H1 (cell line): ENCODE measurements around the gene CST1. TPM values are rescaled to one million over a fixed set of nuclear protein-coding genes. Genes with fewer than 3 reads are reported as not detected.
"Not testable (repeated sequence)": the region's sequence is repeated elsewhere in the genome, so short reads cannot be mapped to it uniquely, and the experiment has no call there.

Experiments used
- CTCF ChIA-PET: fragments of 300-600 bp; sonication (Branson Sonifier 250); formaldehyde crosslinking; loops from one replicate; lab custom pipeline; 2021; ENCODE audit not compliant: partially characterized antibody; lab: Charles Lee
- POLR2A ChIA-PET: fragments of 300-600 bp; sonication (Branson Sonifier 250); formaldehyde crosslinking; loops from one replicate; lab custom pipeline; 2021; ENCODE audit warnings: inconsistent platforms; ENCODE audit not compliant: partially characterized antibody; lab: Charles Lee
- DNase-seq, 2 experiments: peaks; one replicate each; pipeline versions ENCODE4 v3.0.0 to v3.0.0-alpha.2; 2010 to 2022; ENCODE audit warnings: low spot score in 2 of 2, low read depth in 1 of 2, mixed read lengths in 1 of 2
- FAIRE-seq: peaks from 2 replicates; lab custom pipeline; 2011; peaks lifted over from hg19 to GRCh38; lab: Jason Lieb, UNC
- H2AFZ ChIP-seq: 2 replicates; pipeline ENCODE4 v1.8.1; 2012; ENCODE audit warnings: low read length, inconsistent platforms
- H2AK5ac ChIP-seq: 2 replicates; pipeline ENCODE4 v1.6.1; 2013; ENCODE audit warnings: low read depth, low read length
- H2BK120ac ChIP-seq: replicated peaks from 2 replicates; pipeline ENCODE3; 2013; ENCODE audit warnings: low read depth, low read length, inconsistent platforms
- H2BK12ac ChIP-seq: 2 replicates; pipeline ENCODE4 v1.6.1; 2013; ENCODE audit warnings: low read depth, low read length
- H2BK15ac ChIP-seq: 2 replicates; pipeline ENCODE4 v1.6.1; 2013; ENCODE audit warnings: low read length
- H2BK20ac ChIP-seq: 2 replicates; pipeline ENCODE4 v1.6.1; 2013; ENCODE audit warnings: low read length
- H2BK5ac ChIP-seq: 2 replicates; pipeline ENCODE4 v1.6.1; 2013; ENCODE audit warnings: low read depth, low read length
- H3K14ac ChIP-seq: 2 replicates; pipeline ENCODE4 v1.6.1; 2013; ENCODE audit warnings: inconsistent platforms; ENCODE audit not compliant: insufficient read length
- H3K18ac ChIP-seq: 2 replicates; pipeline ENCODE4 v1.6.1; 2013; ENCODE audit warnings: low read length; ENCODE audit errors: extremely low read depth
- H3K23ac ChIP-seq: 2 replicates; pipeline ENCODE4 v1.6.1; 2013; ENCODE audit warnings: inconsistent platforms; ENCODE audit not compliant: insufficient read length
- H3K23me2 ChIP-seq: 2 replicates; pipeline ENCODE4 v1.6.1; 2013; ENCODE audit warnings: low read depth, low read length
- H3K27ac ChIP-seq: 2 replicates; pipeline ENCODE4 v1.6.1; 2011; ENCODE audit warnings: low read depth, low read length, inconsistent platforms
- H3K27me3 ChIP-seq, 4 experiments: replicated peaks in 1 of 4; 1 replicate in 1 of 4; 2 replicates in 3 of 4; pipeline versions ENCODE4 v1.6.1 to v1.8.1; 2011 to 2013; ENCODE audit warnings: low read length in 3 of 4, mild to moderate bottlenecking in 3 of 4, inconsistent platforms in 2 of 4, mixed read lengths in 2 of 4, moderate library complexity in 1 of 4; ENCODE audit not compliant: control insufficient read depth in 3 of 4, insufficient read depth in 3 of 4; ENCODE audit errors: extremely low read depth in 1 of 4
- H3K36me3 ChIP-seq, 4 experiments: 2 replicates each; pipeline versions ENCODE4 v1.6.1 to v1.8.1; 2011 to 2013; ENCODE audit warnings: mild to moderate bottlenecking in 4 of 4, low read length in 3 of 4, moderate library complexity in 2 of 4, control low read depth in 1 of 4, inconsistent platforms in 1 of 4; ENCODE audit not compliant: insufficient read depth in 4 of 4, control insufficient read depth in 2 of 4
- H3K4ac ChIP-seq: replicated peaks from 2 replicates; pipeline ENCODE3; 2013; ENCODE audit warnings: low read length, low read depth, mixed read lengths, inconsistent platforms; ENCODE audit not compliant: insufficient read length
- H3K4me1 ChIP-seq, 4 experiments: replicated peaks in 1 of 4; 1 replicate in 1 of 4; 2 replicates in 3 of 4; pipeline versions ENCODE4 v1.6.1 to v1.8.1; 2011 to 2013; ENCODE audit warnings: low read length in 3 of 4, inconsistent platforms in 2 of 4, mixed read lengths in 1 of 4; ENCODE audit not compliant: insufficient read depth in 4 of 4, control insufficient read depth in 3 of 4
- H3K4me2 ChIP-seq, 2 experiments: 2 replicates each; pipeline versions ENCODE4 v1.6.1 to v1.8.1; 2011 to 2013; ENCODE audit warnings: low read depth in 2 of 2, low read length in 2 of 2, control low read depth in 1 of 2, inconsistent platforms in 1 of 2, mild to moderate bottlenecking in 1 of 2; ENCODE audit not compliant: insufficient read depth in 1 of 2
- H3K4me3 ChIP-seq, 4 experiments: fragments of 200-600, 300-600 bp in 1 of 4; sonication (generic), shearing (Covaris generic), sonication (Bioruptor Twin) in 1 of 4; 2 replicates each; pipeline versions ENCODE4 v1.5.1 to v1.8.1; 2011 to 2016; ENCODE audit warnings: low read length in 4 of 4, low read depth in 3 of 4, control low read depth in 2 of 4, inconsistent platforms in 2 of 4, mild to moderate bottlenecking in 2 of 4, mixed read lengths in 1 of 4, moderate library complexity in 1 of 4; ENCODE audit not compliant: insufficient read depth in 2 of 4; ENCODE audit errors: extremely low read depth in 1 of 4
- H3K56ac ChIP-seq: replicated peaks from 2 replicates; pipeline ENCODE3; 2013; ENCODE audit warnings: low read depth, mild to moderate bottlenecking, mixed read lengths, low read length, inconsistent platforms; ENCODE audit not compliant: insufficient read length
- H3K79me1 ChIP-seq: 2 replicates; pipeline ENCODE4 v1.6.1; 2013; ENCODE audit warnings: low read depth, low read length, control low read depth
- H3K79me2 ChIP-seq, 2 experiments: 2 replicates each; pipeline versions ENCODE4 v1.6.1 to v1.8.1; 2012 to 2013; ENCODE audit warnings: low read length in 2 of 2, mild to moderate bottlenecking in 2 of 2, inconsistent platforms in 1 of 2; ENCODE audit not compliant: insufficient read depth in 2 of 2, control insufficient read depth in 1 of 2
- H3K9ac ChIP-seq, 4 experiments: replicated peaks in 1 of 4; 1 replicate in 1 of 4; 2 replicates in 3 of 4; pipeline versions ENCODE4 v1.6.1 to v1.8.1; 2011 to 2013; ENCODE audit warnings: low read depth in 3 of 4, low read length in 3 of 4, control low read depth in 2 of 4, mild to moderate bottlenecking in 2 of 4, moderate library complexity in 2 of 4, inconsistent platforms in 1 of 4; ENCODE audit errors: extremely low read depth in 1 of 4
- H3K9me3 ChIP-seq, 2 experiments: 2 replicates each; pipeline versions ENCODE4 v1.6.1 to v1.8.1; 2012 to 2013; ENCODE audit warnings: mild to moderate bottlenecking in 2 of 2, moderate library complexity in 2 of 2, control low read depth in 1 of 2, inconsistent platforms in 1 of 2, low read depth in 1 of 2, low read length in 1 of 2, mixed read lengths in 1 of 2; ENCODE audit not compliant: insufficient read depth in 2 of 2
- H4K20me1 ChIP-seq, 2 experiments: replicated peaks in 1 of 2; 2 replicates each; pipeline versions ENCODE3 to v1.8.1; 2011 to 2013; ENCODE audit warnings: inconsistent platforms in 2 of 2, low read length in 2 of 2, mild to moderate bottlenecking in 1 of 2; ENCODE audit not compliant: insufficient read depth in 2 of 2, control insufficient read depth in 1 of 2
- H4K5ac ChIP-seq: 2 replicates; pipeline ENCODE4 v1.6.1; 2013; ENCODE audit warnings: low read length, low read depth, mixed read lengths, inconsistent platforms; ENCODE audit not compliant: insufficient read length
- H4K8ac ChIP-seq: 2 replicates; pipeline ENCODE4 v1.8.0; 2013; ENCODE audit warnings: mild to moderate bottlenecking, moderate library complexity, low read length, inconsistent platforms; ENCODE audit not compliant: insufficient read depth; ENCODE audit errors: extremely low read depth
- H4K91ac ChIP-seq: replicated peaks from 2 replicates; pipeline ENCODE3; 2013; ENCODE audit warnings: low read length, mixed read lengths, inconsistent platforms; ENCODE audit not compliant: insufficient read length
- NRF1 ChIP-seq: IDR thresholded peaks from 2 replicates; pipeline ENCODE4 v1.6.1; 2011; ENCODE audit warnings: mild to moderate bottlenecking, low read depth, low read length, improper control_type of control experiment
- SP1 ChIP-seq: IDR thresholded peaks from 2 replicates; pipeline ENCODE4 v1.6.1; 2011; ENCODE audit warnings: low read depth, low read length
- WGBS, 2 experiments: shearing (Covaris generic) in 1 of 2; methylation state at CpG; one replicate each; pipeline versions ENCODE4 v1.1.6 to v1.1.7; 2013 to 2015; ENCODE audit warnings: low lambda C conversion rate in 2 of 2, mixed read lengths in 2 of 2, inconsistent platforms in 1 of 2, low coverage in 1 of 2, missing lambda C conversion rate in 1 of 2; ENCODE audit not compliant: insufficient replicate concordance in 2 of 2, insufficient coverage in 1 of 2, insufficient read length in 1 of 2; ENCODE audit errors: extremely low coverage in 1 of 2, missing lambda C conversion rate in 1 of 2; 5-methylcytosine and 5-hydroxymethylcytosine counted together
- polyA plus RNA-seq, 7 experiments: library from polyadenylated mRNA; depleted of rRNA in 3 of 7; stranded (reverse) in 5 of 7; unstranded in 2 of 7; fragments of >200 nt in 5 of 7; fragments of 200-250 nt in 2 of 7; gene quantifications; 1 replicate in 5 of 7; 2 replicates in 1 of 7; 4 replicates in 1 of 7; pipeline versions ENCODE4 v1.2.1 to v1.2.3, GENCODE V29; 2011 to 2013; ENCODE audit warnings: missing spikeins in 2 of 7, mixed read lengths in 2 of 7
- total RNA-seq: library from RNA; stranded (reverse); fragmentation: NEBNext Ultra II Directional; extraction: Animal tissue kit (Norgen Biotek cat#: 25700); gene quantifications from 2 replicates; pipeline ENCODE4 v1.2.1, GENCODE V29; 2021

CST1 gene
- total and polyA plus RNA-seq, 2 of the 8 experiments (the other 6 are each of a cell fraction or from before 2014, with no cell fraction given), result 2.3 to 2.9 TPM

DNA sequence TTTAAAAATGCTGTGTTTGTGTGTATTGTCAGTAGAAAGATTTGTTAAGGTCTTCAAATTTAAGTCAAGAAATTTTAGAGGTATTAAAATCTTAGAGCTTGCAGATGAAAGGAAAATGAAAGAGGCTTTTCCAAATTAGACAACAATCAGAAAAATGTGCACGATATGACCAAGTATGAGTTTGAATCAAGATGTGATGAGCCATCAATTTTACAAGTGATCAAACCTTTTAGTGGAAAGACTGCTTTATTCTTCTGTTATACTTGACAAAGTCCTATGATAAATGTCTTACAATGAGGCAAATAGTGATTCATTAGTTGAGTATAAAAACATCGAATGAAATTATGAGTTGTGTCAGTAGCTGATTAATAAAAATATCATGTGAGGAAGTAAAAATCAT lies 19.6 kb upstream of the CST1 start:
- H3K9me3 ChIP-seq, result no peaks in the 10 kb centered on the region
- DNase-seq (no peak), FAIRE-seq (no peak)
- no peak overlapping the region for H3K4ac ChIP-seq
- TF ChIP-seq SP1, result no peak
- TF ChIP-seq NRF1, result no peak
- H4K20me1 ChIP-seq, result no peaks in the 10 kb centered on the region
- no peak overlapping the region for H3K27ac ChIP-seq
- H2BK120ac ChIP-seq, result no peak overlapping the region
- no peak overlapping the region for H3K9ac ChIP-seq
- WGBS, 2 experiments, result 83% methylated on average over 2 of the region's 2 CpGs; no CpG with 5 or more reads in 1 of the 2 experiments
- no peak overlapping the region for H3K18ac ChIP-seq
- no peak overlapping the region for H2AK5ac ChIP-seq
- H4K5ac ChIP-seq, result no peak overlapping the region
- H2BK12ac ChIP-seq, result no peak overlapping the region
- no peak overlapping the region for H4K8ac ChIP-seq
- no peak overlapping the region for H2BK20ac ChIP-seq
- no peak overlapping the region for H3K4me2 ChIP-seq
- ChIA-PET CTCF (no interaction called here), POLR2A (no interaction called here)
- no peak overlapping the region for H3K14ac ChIP-seq
- no peak overlapping the region for H2BK5ac ChIP-seq
- H3K23me2 ChIP-seq, result no peaks in the 10 kb centered on the region
- no peak overlapping the region for H4K91ac ChIP-seq
- H3K4me1 ChIP-seq, result peaks cover 0 to 3% (median 0%) of the 10 kb centered on the region in 4 experiments; a peak in 1 of 7 replicates
- peaks cover 0 to 8% (median 0%) of the 10 kb centered on the region in 4 experiments; a peak in 5 of 7 replicates for H3K27me3 ChIP-seq
- H3K79me2 ChIP-seq, result no peaks in the 10 kb centered on the region
- H3K36me3 ChIP-seq, result no peaks in the 10 kb centered on the region
- H3K23ac ChIP-seq, result no peak overlapping the region
- H3K4me3 ChIP-seq, result no peak overlapping the region
- no peak overlapping the region for H2BK15ac ChIP-seq
- H3K79me1 ChIP-seq, result no peaks in the 10 kb centered on the region
- H3K56ac ChIP-seq, result no peak overlapping the region
- no peak overlapping the region for H2AFZ ChIP-seq

DNA sequence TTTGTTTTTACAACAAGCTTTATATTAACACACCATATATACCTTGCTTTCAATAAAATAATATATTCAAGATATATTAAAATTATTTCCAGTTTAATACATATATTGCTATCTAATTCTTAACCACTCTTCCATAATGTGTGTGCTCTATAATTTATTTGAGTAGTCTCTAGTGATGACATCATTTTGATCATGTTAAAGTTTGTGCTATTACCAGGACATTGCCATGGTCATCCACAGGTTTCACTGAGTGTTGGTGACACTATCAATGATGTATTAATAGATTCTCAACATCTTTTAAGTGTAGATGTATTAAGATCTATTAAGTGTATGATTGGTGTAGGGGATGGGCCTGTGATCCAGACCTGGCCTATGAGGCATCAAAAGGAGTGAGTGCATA lies 17.8 kb upstream of the CST1 start:
- H3K56ac ChIP-seq, H3K9me3 ChIP-seq, H2BK15ac ChIP-seq, H2BK20ac ChIP-seq, H3K27ac ChIP-seq, H3K18ac ChIP-seq, H3K4me2 ChIP-seq, H2BK12ac ChIP-seq, H3K36me3 ChIP-seq, H3K4me3 ChIP-seq, H3K4me1 ChIP-seq, H3K79me1 ChIP-seq, H3K27me3 ChIP-seq, H3K9ac ChIP-seq, H4K5ac ChIP-seq, H3K79me2 ChIP-seq, H2AFZ ChIP-seq, H2AK5ac ChIP-seq, POLR2A ChIA-PET, H3K23me2 ChIP-seq, FAIRE-seq, H4K20me1 ChIP-seq, H3K14ac ChIP-seq, H3K23ac ChIP-seq, H3K4ac ChIP-seq, H2BK120ac ChIP-seq, H4K8ac ChIP-seq, DNase-seq, H2BK5ac ChIP-seq, H4K91ac ChIP-seq: not testable (repeated sequence)
- CTCF ChIA-PET, result interaction anchor here (5.3 kb wide), 1 partner anchor 13 kb away, joined by 17 read pairs; no protein-coding TSS in a partner anchor
